ENCODE measurements around the gene RUBCN. TPM values are rescaled to one million over a fixed set of nuclear protein-coding genes. Genes with fewer than 3 reads are reported as not detected.
"Not testable (repeated sequence)": the region's sequence is repeated elsewhere in the genome, so short reads cannot be mapped to it uniquely, and the experiment has no call there.

RUBCN gene
- total and polyA plus RNA-seq, 9 donors: 9.5 to 36.2 (median 27.4) TPM

DNA sequence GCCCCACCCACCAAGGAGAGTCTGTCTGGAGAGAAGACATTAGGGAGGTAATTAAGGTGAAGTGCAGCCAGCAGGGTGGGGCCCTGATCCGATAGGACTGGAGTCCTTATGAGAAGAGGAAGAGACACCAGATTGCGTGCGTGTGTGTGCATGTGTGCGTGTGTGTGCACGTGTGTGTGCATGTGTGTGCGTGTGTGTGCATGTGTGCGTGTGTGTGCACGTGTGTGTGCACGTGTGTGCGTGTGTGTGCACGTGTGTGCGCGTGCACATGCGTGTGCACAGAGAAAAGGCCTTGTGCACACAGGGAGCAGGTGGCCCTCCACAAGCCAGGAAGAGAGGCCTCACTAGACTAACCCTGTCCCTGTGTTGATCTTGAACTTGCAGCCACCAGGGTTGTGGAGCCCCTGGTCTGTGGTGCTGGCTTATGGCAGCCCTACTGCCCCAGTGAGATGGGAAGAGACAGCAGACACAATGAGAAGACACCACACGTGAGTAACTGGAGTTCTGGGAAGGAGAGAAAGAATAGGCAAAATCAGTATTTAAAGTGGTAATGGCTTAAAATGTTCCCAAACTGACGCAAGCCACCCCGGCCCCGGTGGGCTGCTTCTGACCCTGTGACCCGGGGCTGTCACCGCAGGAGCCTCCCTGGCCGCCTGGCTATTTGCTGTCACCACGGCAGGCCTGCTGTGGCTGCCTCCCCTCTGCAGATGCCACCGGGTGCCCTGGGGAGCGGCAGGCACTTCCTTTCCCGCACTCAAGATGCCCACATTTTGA, 73.2 kb downstream of the RUBCN start:
- 87 to 91% (median 90%) methylated on average over 14 to 19 of the region's 25 CpGs for WGBS, 3 donors
- H3K36me3 ChIP-seq; H3K27me3 ChIP-seq; H3K27ac ChIP-seq; H3K9me3 ChIP-seq; H3K4me1 ChIP-seq (ENCODE audit: insufficient read depth); H3K4me3 ChIP-seq; DNase-seq; intact Hi-C loops (cut with DNase I): not testable (repeated sequence)

- H3K36me3 ChIP-seq; DNase-seq; H3K27me3 ChIP-seq; H3K4me3 ChIP-seq; H3K4me1 ChIP-seq (ENCODE audit: insufficient read depth); H3K27ac ChIP-seq; intact Hi-C loops (cut with DNase I); H3K9me3 ChIP-seq: not testable (repeated sequence)
- WGBS, 3 donors: 48 to 56% (median 51%) methylated on average over 6 of the region's 6 CpGs
Measured at GRCh38 chr3:197662352-197662751, 74.4 kb downstream of the RUBCN start.

DNA sequence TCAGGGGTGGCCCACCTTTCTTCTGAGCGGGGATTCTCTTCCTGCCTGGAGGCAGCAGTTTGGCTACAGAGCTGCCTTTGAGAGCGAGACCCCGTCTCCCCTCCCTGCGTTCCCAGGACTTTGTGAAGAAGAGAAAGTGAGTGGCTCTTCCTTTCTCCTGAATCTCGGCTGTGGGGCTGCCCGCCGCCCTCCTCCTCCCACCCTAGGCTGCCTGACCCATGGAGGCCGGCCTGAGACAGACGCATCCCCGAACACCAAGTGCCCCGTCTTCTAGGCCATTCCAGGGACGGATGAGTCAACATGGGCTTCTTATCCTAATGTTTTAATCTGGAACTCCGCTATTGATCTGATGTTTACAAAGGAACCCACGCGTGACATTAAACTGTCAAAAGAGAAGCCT, 74.8 kb downstream of the RUBCN start:
- H3K4me3 ChIP-seq; H3K27ac ChIP-seq; H3K36me3 ChIP-seq; intact Hi-C loops (cut with DNase I); H3K27me3 ChIP-seq; H3K4me1 ChIP-seq (ENCODE audit: insufficient read depth); DNase-seq; H3K9me3 ChIP-seq: not testable (repeated sequence)
- 67 to 80% (median 71%) methylated on average over 15 of the region's 15 CpGs for WGBS, 3 donors

DNA sequence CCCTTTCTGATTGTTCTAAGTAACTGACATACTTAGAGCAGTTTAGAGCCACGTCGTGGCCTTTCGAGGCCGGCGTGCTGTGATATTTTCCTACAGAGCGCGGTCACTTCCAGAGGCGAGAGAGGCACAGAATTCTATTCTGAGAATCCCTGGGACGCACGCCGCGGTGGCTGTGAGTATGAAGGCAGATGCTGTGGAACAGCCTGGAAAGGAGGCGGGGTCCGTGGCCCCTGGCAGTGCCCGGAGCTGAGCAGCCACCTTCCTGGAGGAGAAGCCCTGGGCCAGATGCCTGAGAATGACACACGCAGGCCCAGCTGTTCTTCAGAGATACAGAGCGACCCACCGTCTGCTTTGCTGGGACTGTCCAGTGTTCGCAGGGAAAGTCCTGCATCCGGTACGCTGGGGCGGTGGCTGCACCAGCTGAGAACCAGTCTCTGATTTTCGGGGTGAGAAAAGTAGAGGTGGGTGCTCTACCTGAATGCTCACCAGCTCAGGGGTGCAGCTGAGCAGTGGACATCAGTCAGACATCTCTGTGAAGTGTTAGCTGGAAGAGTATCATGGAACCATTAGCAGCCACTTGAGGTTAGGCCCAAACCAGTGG, 75.4 kb downstream of the RUBCN start:
- H3K9me3 ChIP-seq; H3K4me1 ChIP-seq (ENCODE audit: insufficient read depth); intact Hi-C loops (cut with DNase I); DNase-seq; H3K4me3 ChIP-seq; H3K27me3 ChIP-seq; H3K36me3 ChIP-seq; H3K27ac ChIP-seq: not testable (repeated sequence)
- 82 to 90% (median 88%) methylated on average over 23 of the region's 23 CpGs for WGBS, 3 donors

DNA sequence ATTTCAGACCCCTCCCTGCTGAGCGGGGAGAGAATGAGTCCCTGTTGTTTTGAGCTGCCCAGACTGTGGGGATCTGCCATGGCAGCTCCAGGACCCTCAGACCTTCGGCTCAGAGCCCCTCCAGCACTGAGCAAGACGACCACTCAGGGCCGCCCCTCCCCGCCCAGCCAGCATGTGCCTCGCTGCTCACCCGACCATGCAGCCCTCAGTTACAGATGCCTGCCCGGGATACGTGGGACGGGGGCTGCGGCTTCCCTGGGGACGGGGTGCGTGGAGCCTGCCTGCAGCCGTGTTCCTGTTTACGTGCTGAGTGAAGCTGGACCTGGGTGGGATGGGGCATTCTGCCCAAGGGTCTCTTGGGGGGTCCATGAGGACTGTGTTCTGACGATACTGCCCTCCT, 77.0 kb downstream of the RUBCN start:
- H3K4me1 ChIP-seq (ENCODE audit: insufficient read depth); H3K9me3 ChIP-seq; H3K27ac ChIP-seq; H3K36me3 ChIP-seq; intact Hi-C loops (cut with DNase I); H3K27me3 ChIP-seq; H3K4me3 ChIP-seq: not testable (repeated sequence)
- WGBS, 3 donors: 79 to 86% (median 79%) methylated on average over 13 to 16 of the region's 16 CpGs
- peak in 2 of 5 donors; percentile 27 to 38 for DNase-seq

GRCh38 chr3:197659144-197659543, 77.6 kb downstream of the RUBCN start:
- H3K9me3 ChIP-seq; intact Hi-C loops (cut with DNase I); H3K27ac ChIP-seq; DNase-seq; H3K36me3 ChIP-seq; H3K4me1 ChIP-seq (ENCODE audit: insufficient read depth); H3K4me3 ChIP-seq; H3K27me3 ChIP-seq: not testable (repeated sequence)
- 45 to 70% (median 65%) methylated on average over 6 to 8 of the region's 10 CpGs for WGBS, 3 donors

DNA sequence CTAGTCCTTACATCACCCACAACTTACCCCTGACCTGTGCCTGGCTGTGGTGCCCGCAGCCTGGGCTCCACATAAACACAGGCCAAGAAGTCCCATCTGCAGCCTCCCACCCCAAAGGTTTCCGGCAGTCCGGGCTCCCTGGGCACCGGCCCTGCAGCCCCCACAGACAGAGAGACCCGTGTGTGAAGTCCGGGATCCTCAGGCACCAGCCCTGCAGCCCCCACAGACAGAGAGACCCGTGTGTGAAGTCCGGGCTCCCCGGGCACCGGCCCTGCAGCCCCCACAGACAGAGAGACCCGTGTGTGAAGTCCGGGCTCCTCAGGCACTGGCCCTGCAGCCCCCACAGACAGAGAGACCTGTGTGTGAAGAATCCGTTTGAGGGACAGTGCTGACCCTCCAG, 78.0 kb downstream of the RUBCN start:
- H3K27ac ChIP-seq; intact Hi-C loops (cut with DNase I); H3K4me3 ChIP-seq; H3K4me1 ChIP-seq (ENCODE audit: insufficient read depth); DNase-seq; H3K9me3 ChIP-seq; H3K27me3 ChIP-seq; H3K36me3 ChIP-seq: not testable (repeated sequence)
- WGBS, 3 donors: 71 to 80% (median 78%) methylated on average over 12 to 13 of the region's 13 CpGs

DNA sequence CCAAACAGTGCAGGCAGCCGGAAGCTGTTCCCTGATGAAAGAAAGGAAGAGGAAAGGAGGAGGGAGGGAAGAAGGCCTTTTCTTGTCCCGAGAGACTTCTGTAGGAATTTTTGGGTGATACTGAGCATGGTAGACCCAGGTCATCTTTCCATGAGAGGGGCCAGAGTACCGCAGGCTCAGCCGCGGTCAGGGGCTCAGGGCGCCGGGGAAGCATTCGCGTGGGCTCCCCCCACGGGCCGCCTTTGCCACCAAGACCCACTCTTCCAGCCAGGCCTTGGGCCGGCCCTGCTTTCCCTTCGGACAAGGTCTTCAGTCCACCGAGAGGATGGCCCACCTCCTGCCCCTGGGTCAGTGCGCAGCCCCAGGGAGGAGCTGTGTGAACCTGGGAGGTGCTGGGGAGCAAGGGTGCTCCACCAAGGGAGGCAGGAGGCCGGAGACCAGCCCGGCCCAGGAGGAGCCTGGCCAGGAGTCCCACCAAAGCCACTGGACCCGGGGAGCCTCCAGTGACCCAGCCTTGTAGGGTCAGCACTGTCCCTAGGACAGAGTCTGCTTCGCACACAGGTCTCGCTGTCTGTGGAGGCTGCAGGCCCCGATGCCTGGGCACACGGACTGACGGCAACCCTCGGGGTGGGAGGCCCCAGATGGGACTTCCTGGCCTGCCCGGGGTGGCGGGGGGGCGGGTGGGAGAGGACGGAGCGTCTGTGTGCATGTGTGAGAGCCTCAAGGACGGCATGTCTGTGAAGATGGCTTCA, 79.0 kb downstream of the RUBCN start:
- H3K4me1 ChIP-seq (ENCODE audit: insufficient read depth); intact Hi-C loops (cut with DNase I); H3K27ac ChIP-seq: not testable (repeated sequence)

DNA sequence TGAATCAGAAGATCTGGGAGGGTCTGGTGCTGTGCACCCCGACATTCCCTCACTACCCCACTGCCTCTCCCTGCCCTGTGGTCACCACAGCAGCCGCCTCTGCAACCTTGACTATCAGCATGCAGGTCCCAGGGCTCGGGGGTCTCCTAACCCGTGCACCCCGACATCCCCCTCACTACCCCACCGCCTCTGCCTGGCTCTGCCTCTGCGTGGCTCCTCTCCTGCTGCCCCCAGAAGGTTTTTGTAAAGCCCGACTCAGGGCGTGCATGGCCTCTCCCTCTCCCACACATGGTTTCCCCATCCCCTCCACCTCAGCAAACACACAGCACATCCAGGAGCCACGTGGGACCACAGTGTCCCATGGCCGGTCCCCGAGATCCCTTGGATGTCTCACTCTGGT, 79.7 kb downstream of the RUBCN start:
- H3K4me1 ChIP-seq (ENCODE audit: insufficient read depth); H3K4me3 ChIP-seq; H3K27me3 ChIP-seq; H3K27ac ChIP-seq; H3K9me3 ChIP-seq; intact Hi-C loops (cut with DNase I); H3K36me3 ChIP-seq: not testable (repeated sequence)
- 78 to 87% (median 82%) methylated on average over 11 to 12 of the region's 12 CpGs for WGBS, 3 donors
- peak in 1 of 5 donors; percentile 17 for DNase-seq

More for the DNA sequence above, 79.0 kb downstream of the RUBCN start:
- WGBS, 3 donors: 81 to 100% methylated on average over 4 to 23 of the region's 30 CpGs; no CpG with 5 or more reads in 1 of the 3 donors
- not testable (repeated sequence) for H3K36me3 ChIP-seq, H3K9me3 ChIP-seq, H3K4me3 ChIP-seq, H3K27me3 ChIP-seq
- DNase-seq: peak in 1 of 5 donors; percentile 13

- 55 to 73% (median 57%) methylated on average over 2 to 3 of the region's 3 CpGs for WGBS, 3 donors
- DNase-seq; intact Hi-C loops (cut with DNase I); H3K4me3 ChIP-seq; H3K27ac ChIP-seq; H3K27me3 ChIP-seq; H3K4me1 ChIP-seq (ENCODE audit: insufficient read depth); H3K9me3 ChIP-seq; H3K36me3 ChIP-seq: not testable (repeated sequence)
Measured at GRCh38 chr3:197656129-197656528, 80.6 kb downstream of the RUBCN start.

DNA sequence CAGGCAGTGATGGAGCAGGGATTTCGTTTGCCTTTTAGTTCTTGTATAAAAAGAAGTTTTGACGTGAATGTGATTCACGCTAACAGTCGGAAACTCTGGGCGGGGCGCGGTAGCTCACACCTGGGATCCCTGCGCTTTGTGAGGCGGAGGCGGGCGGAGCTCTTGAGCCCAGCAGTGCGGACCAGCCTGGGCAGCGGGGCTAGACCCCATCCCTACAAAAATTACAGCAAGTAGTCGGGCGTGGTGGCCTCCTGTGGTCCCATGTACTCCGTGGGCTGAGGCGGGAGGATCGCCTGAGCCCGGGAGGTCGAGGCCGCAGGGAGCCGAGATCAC, 81.7 kb downstream of the RUBCN start:
- H3K4me1 ChIP-seq (ENCODE audit: insufficient read depth); H3K27ac ChIP-seq; H3K27me3 ChIP-seq; H3K9me3 ChIP-seq; intact Hi-C loops (cut with DNase I); H3K36me3 ChIP-seq; H3K4me3 ChIP-seq: not testable (repeated sequence)
- no CpG with 5 or more reads among the region's 22 CpGs for WGBS, 3 donors
- peak in 1 of 5 donors; percentile 6 for DNase-seq
